MG63 (cell line): ENCODE results near the gene NFAT5. TPM values are rescaled to one million over a fixed set of nuclear protein-coding genes. Genes with fewer than 3 reads are reported as not detected.

Source experiments
- DNase-seq: peaks from one replicate; pipeline ENCODE4 v3.0.0-alpha.2; 2020
- H3K27me3 ChIP-seq: fragments of 250-450 bp; sonication (Bioruptor Pico); 2 replicates; pipeline ENCODE4 v1.5.1; 2020; ENCODE audit warnings: mild to moderate bottlenecking, moderate library complexity
- H3K36me3 ChIP-seq: fragments of 250-450 bp; sonication (Bioruptor Pico); 2 replicates; pipeline ENCODE4 v1.5.1; 2020; ENCODE audit warnings: mild to moderate bottlenecking, moderate library complexity
- H3K4me3 ChIP-seq: fragments of 250-450 bp; sonication (Bioruptor Pico); 2 replicates; pipeline ENCODE4 v1.5.1; 2020; ENCODE audit warnings: mild to moderate bottlenecking, moderate library complexity
- H3K9me3 ChIP-seq: fragments of 250-450 bp; sonication (Bioruptor Pico); 2 replicates; pipeline ENCODE4 v1.5.1; 2020; ENCODE audit warnings: mild to moderate bottlenecking, moderate library complexity
- total RNA-seq: library from RNA; depleted of rRNA; stranded (reverse); fragments of >200 nt; shearing (Covaris generic); gene quantifications from 2 replicates; pipeline ENCODE4 v1.2.3, GENCODE V29; 2014; ENCODE audit warnings: low replicate concordance

NFAT5 gene
- total RNA-seq, 1 experiment from 2014 or later: 1.2 TPM

DNA sequence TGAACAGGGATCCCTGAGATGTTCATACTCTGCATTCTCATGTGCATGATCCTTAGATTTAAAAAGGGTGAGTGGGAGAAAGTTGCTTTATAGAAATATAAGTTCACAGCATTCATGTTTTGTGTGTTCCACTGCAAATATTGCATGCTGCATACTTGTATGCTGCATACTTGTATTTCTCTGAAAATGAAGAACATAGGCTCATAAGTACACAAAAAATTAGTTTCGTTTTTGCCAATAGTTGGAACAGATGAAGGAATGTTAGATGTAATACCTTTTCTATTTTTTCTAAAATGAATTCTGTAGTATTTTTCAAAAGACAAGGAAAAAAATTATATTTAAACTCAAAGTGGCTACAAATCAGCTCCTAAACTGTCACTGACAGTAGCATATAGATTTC, 79.0 kb downstream of the NFAT5 start:
- Histone ChIP-seq H3K27me3 (no peaks in the 10 kb centered on the region), H3K9me3 (no peaks in the 10 kb centered on the region), H3K36me3 (peaks cover 20% of the 10 kb centered on the region), H3K4me3 (no peak overlapping the region)
- DNase-seq: no peak

DNA sequence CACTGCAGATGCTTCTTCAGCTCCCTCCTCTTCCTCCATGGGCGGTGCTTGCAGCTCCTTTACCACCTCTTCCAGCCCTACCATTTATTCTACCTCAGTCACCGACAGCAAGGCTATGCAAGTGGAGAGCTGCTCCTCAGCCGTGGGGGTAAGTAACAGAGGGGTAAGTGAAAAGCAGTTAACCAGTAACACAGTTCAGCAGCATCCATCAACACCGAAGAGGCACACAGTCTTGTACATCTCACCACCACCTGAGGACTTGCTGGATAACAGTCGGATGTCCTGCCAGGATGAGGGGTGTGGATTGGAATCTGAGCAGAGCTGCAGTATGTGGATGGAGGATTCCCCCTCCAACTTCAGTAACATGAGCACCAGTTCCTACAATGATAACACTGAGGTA, 81.3 kb downstream of the NFAT5 start:
- no peaks in the 10 kb centered on the region for H3K27me3 ChIP-seq

DNA sequence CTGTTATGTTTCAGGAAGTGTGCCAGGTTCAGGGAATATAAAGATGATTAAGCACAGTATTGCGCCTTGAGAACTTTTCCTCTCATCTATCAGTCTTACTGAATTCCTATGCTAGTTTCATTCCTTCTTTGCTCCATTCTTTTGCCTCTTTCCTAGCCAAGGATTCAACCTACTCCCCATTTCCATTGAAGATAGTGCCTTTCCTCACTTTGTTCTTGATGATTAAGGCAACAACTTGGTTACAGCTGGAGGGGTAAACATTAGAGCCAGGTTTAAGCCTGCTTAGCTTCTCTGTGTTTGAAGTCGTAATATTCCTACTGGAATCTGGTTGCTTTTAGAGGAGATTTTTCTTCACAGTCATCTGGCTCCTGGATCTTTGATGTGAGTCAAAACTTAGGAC, 85.5 kb downstream of the NFAT5 start:
- DNase-seq: no peak
- Histone ChIP-seq H3K27me3 (no peaks in the 10 kb centered on the region), H3K9me3 (no peaks in the 10 kb centered on the region), H3K36me3 (peaks cover 27% of the 10 kb centered on the region), H3K4me3 (no peak overlapping the region)

More for the DNA sequence above, 81.3 kb downstream of the NFAT5 start:
- DNase-seq: no peak
- peaks cover 24% of the 10 kb centered on the region for H3K36me3 ChIP-seq
- H3K9me3 ChIP-seq: no peaks in the 10 kb centered on the region
- H3K4me3 ChIP-seq: no peak overlapping the region

- H3K4me3 ChIP-seq: no peak overlapping the region
- no peaks in the 10 kb centered on the region for H3K27me3 ChIP-seq
- no peaks in the 10 kb centered on the region for H3K9me3 ChIP-seq
- DNase-seq: no peak
- H3K36me3 ChIP-seq: peaks cover 12% of the 10 kb centered on the region
Measured at GRCh38 chr16:69654280-69654931, 88.6 kb downstream of the NFAT5 start.

- DNase-seq: no peak
- H3K36me3 ChIP-seq: peaks cover 17% of the 10 kb centered on the region
- H3K4me3 ChIP-seq: no peak overlapping the region
- no peaks in the 10 kb centered on the region for H3K9me3 ChIP-seq
- H3K27me3 ChIP-seq: no peaks in the 10 kb centered on the region
Measured at GRCh38 chr16:69660166-69660565, 94.4 kb downstream of the NFAT5 start.

- DNase-seq: no peak
- Histone ChIP-seq H3K27me3 (no peaks in the 10 kb centered on the region), H3K36me3 (peaks cover 13% of the 10 kb centered on the region), H3K4me3 (no peak overlapping the region), H3K9me3 (no peaks in the 10 kb centered on the region)
Measured at GRCh38 chr16:69662901-69663300, 97.1 kb downstream of the NFAT5 start.

DNA sequence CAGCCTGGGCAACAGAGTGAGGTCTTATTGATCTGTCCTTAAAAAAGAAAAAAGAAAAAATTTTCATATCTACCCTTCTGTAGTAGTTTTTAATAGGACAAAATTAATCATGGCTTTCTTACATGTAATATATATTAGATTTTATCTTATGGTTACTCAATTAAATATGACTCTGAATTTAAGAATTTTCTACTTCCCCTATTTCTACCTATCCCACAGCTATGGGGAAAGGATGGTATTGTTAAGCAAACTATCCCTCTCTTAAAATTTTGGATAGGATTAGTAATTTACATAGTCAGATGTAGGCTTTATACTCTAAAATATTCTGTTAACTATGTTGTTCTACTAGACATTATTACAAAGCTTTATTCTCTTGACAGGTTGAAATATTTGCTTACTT, 98.1 kb downstream of the NFAT5 start:
- Histone ChIP-seq H3K9me3 (no peaks in the 10 kb centered on the region), H3K4me3 (no peak overlapping the region), H3K27me3 (no peaks in the 10 kb centered on the region), H3K36me3 (peaks cover 13% of the 10 kb centered on the region)
- DNase-seq: no peak

DNA sequence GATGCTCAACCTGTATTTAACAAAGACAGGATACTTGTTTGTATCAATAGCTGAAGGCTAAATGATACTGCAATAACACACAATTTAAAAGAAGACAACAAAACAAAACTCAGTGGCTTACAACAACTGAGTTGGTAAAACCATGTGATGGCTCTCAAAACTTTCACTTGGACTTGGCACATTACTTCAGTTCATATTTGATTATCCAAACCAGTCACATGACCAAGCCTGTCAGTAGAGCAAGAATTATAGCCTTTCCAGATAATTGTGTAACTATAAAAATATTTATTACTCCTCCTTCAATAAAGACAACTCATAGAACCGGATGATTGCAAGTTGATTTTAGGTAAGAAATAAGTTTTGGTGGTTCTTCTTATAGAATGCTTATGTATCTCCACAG, 103.8 kb downstream of the NFAT5 start:
- Histone ChIP-seq H3K36me3 (peaks cover 31% of the 10 kb centered on the region), H3K9me3 (no peaks in the 10 kb centered on the region), H3K27me3 (no peaks in the 10 kb centered on the region), H3K4me3 (no peak overlapping the region)
- DNase-seq: no peak

DNA sequence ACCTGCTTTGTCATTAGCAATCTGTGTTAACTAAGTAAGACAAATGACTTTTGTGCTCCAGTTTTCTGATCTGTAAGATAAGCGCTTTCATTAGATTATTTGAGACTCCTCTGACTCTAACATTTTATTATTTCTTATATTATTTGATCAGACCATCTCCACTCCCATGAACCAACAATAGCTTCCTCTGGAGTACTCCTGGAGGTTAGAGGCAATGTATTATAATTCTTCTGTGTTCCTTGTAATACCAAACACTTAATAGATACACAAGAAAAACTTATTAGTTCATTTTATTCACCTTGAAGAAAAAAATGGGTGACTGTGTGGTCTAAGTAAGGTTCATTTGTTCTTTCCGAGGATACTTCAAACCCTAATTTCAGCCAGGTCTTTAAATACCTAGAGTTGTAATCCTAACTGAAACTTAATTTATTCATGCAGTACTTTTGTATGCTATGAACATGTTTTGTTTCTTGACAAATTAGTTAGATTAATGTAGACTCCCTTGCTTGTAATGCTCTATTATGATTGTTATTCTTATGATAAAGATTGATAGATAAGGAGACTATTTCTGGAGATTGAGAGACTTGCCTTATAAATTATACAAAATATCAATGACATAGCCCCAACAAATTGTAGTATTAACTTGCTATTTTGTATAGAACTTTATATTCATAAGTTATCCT, 106.7 kb downstream of the NFAT5 start:
- no peak overlapping the region for H3K4me3 ChIP-seq

GRCh38 chr16:69672998-69673713, 107.4 kb downstream of the NFAT5 start:
- DNase-seq: no peak
- H3K36me3 ChIP-seq: peaks cover 36% of the 10 kb centered on the region

More for the DNA sequence above, 106.7 kb downstream of the NFAT5 start:
- Histone ChIP-seq H3K9me3 (no peaks in the 10 kb centered on the region), H3K36me3 (peaks cover 36% of the 10 kb centered on the region), H3K27me3 (no peaks in the 10 kb centered on the region)
- DNase-seq: no peak

GRCh38 chr16:69680358-69680757, 114.6 kb downstream of the NFAT5 start:
- Histone ChIP-seq H3K4me3 (no peak overlapping the region), H3K36me3 (peaks cover 20% of the 10 kb centered on the region), H3K27me3 (no peaks in the 10 kb centered on the region), H3K9me3 (no peaks in the 10 kb centered on the region)
- no peak for DNase-seq

More at GRCh38 chr16:69672998-69673713, 107.4 kb downstream of the NFAT5 start:
- no peaks in the 10 kb centered on the region for H3K27me3 ChIP-seq
- H3K9me3 ChIP-seq: no peaks in the 10 kb centered on the region
- no peak overlapping the region for H3K4me3 ChIP-seq

DNA sequence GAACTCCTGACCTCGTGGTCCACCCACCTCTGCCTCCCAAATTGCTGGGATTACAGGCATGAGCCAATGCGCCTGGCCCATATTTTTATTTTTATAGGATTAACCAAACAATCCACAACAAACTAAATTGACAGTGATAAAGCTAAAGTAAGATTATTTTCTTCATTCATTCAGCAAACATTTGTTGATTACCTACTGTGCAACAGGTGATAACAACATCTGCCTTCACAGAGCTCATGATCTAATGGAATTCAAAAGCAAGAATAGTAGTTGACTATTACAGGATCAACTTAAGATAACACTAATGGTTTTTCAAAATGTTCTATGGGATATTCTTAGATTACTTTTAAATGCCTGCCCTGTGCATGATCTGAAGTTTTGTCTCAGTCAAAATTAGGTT, 122.8 kb downstream of the NFAT5 start:
- peaks cover 18% of the 10 kb centered on the region for H3K36me3 ChIP-seq
- H3K9me3 ChIP-seq: no peaks in the 10 kb centered on the region
- H3K27me3 ChIP-seq: no peaks in the 10 kb centered on the region
- H3K4me3 ChIP-seq: no peak overlapping the region
- DNase-seq: no peak

DNA sequence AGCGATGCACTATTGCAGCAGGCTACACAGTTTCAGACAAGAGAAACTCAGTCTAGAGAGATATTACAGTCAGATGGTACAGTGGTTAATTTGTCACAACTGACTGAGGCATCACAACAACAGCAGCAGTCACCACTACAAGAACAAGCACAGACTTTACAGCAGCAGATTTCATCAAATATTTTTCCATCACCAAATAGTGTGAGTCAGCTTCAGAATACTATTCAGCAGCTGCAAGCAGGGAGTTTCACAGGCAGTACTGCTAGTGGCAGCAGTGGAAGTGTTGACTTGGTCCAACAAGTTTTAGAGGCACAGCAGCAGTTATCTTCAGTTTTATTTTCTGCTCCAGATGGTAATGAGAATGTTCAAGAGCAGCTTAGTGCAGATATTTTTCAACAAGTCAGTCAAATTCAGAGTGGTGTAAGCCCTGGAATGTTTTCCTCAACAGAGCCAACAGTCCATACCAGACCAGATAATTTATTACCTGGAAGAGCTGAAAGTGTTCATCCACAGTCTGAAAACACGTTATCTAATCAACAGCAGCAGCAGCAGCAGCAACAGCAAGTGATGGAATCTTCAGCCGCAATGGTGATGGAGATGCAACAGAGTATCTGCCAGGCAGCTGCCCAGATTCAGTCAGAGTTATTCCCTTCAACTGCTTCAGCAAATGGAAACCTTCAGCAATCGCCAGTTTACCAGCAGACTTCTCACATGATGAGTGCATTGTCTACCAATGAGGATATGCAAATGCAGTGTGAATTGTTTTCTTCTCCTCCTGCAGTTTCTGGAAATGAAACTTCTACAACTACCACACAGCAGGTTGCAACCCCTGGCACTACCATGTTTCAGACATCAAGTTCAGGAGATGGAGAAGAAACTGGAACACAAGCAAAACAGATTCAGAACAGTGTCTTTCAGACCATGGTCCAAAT, 126.5 kb downstream of the NFAT5 start:
- H3K9me3 ChIP-seq: no peaks in the 10 kb centered on the region
- peaks cover 28% of the 10 kb centered on the region for H3K36me3 ChIP-seq
- no peak overlapping the region for H3K4me3 ChIP-seq
- no peak for DNase-seq
- H3K27me3 ChIP-seq: no peaks in the 10 kb centered on the region

GRCh38 chr16:69693916-69694315, 128.2 kb downstream of the NFAT5 start:
- DNase-seq: no peak
- no peaks in the 10 kb centered on the region for H3K27me3 ChIP-seq
- no peaks in the 10 kb centered on the region for H3K9me3 ChIP-seq
- H3K4me3 ChIP-seq: no peak overlapping the region
- peaks cover 28% of the 10 kb centered on the region for H3K36me3 ChIP-seq

DNA sequence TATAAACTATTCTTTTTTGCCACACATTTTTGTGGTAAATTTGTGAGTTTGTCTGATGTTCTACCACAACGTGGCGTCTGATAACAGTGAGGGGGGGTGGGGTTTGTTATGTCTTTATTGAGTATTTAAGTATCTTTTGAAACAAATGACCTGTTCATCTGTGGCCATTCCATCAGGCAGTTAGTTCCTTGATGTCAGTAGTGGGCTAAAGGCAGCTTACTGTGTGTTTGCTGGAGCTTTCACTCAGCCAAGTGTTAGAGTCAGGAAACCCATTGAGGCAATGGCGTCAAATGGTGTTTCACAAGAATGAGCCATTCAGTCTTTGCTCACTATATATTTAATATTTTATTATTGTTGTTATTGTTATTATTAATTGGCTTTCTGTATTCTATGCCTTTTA, 132.6 kb downstream of the NFAT5 start:
- Histone ChIP-seq H3K4me3 (no peak overlapping the region), H3K36me3 (peaks cover 13% of the 10 kb centered on the region), H3K9me3 (no peaks in the 10 kb centered on the region), H3K27me3 (no peaks in the 10 kb centered on the region)
- no peak for DNase-seq

DNA sequence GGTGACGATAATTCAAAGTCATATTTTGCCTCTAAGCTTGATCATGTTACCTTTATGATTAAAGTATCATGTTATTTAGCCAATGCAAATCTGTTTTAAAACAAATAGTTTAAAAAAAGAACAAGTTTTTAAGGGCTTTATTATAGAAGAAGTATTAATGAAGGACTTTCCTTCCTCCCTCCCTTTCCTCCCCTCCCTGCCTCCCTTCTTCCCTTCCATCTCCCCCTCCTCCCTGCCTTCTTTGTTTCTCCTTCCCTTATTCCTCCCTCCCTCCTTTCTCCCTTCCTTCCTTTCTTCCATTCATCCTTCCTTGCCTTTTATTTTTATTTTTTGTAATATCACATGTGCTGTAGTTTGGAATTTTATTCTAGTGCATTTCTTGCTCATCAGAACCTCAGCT, 134.1 kb downstream of the NFAT5 start:
- Histone ChIP-seq H3K9me3 (no peaks in the 10 kb centered on the region), H3K27me3 (no peaks in the 10 kb centered on the region), H3K36me3 (peaks cover 10% of the 10 kb centered on the region), H3K4me3 (no peak overlapping the region)
- no peak for DNase-seq

DNA sequence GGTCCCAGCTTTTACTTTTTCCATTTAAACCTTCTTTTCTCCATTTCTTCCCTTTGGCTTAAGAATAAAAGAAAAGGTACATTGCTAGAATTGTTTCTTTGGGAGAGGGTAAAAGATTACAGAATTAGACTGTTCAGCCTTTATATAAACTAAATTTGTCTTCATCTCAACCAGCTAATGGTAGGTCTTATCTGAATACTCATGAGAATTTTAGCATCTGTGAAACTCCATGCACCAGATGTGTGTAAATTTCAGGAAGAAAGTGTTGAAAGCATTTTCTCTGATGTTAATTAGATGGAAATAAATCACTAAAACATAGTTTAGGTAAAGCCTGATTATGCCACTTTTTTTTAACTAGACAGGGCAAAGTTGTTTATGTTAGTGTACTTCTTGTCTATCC, 135.7 kb downstream of the NFAT5 start:
- Histone ChIP-seq H3K36me3 (peaks cover 5% of the 10 kb centered on the region), H3K4me3 (no peak overlapping the region), H3K27me3 (no peaks in the 10 kb centered on the region), H3K9me3 (no peaks in the 10 kb centered on the region)
- no peak for DNase-seq
